SK-N-MC (cell line): ENCODE measurements around the gene PIGA.
"Not testable (repeated sequence)": the region's sequence is repeated elsewhere in the genome, so short reads cannot be mapped to it uniquely, and the experiment has no call there.

Experiments used
- EZH2 ChIP-seq: fragments of 200-600 bp; sonication (generic); IDR thresholded peaks from one replicate; pipeline ENCODE4 v1.6.1; 2017; ENCODE audit warnings: antibody characterized with exemption
- POLR2AphosphoS5 ChIP-seq: IDR thresholded peaks from 2 replicates; pipeline ENCODE4 v1.6.1; 2012; ENCODE audit warnings: mild to moderate bottlenecking, low read depth, low read length, borderline replicate concordance

DNA sequence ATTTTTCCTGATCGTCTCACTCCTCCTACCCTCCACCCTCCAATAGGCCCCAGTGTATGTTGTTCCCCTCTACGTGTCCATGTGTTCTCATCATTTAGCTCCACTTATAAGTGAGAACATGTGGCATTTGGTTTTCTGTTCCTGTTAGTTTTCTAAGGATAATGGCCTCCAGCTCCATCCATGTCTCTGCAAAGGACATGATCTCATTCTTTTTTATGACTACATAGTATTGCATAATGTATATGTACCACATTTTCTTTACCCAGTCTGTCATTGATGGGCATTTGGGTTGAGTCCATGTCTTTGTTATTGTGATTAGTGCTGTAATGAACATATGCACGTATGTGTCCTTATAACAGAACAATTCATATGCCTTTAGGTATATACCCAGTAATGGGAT, 29.4 kb downstream of the PIGA start:
- not testable (repeated sequence) for TF ChIP-seq EZH2, POLR2AphosphoS5
